Stimulated activated naive B cell treated with anti-CD40 and anti-IgM and Interleukin-4, amounts not matched to agents 10 μg/mL and 1 μg/mL and 100 μg/mL, for 72 hours (primary cell): ENCODE results near the gene CDH13.

Experiments used
- ATAC-seq, 2 donors: fragments of 150-1000 bp; cut with Tn5 transposase; replicated peaks; 2 replicates each; pipeline ENCODE4 v1.10.0; 2021; ENCODE audit warnings: moderate library complexity in 1 of 2
- DNase-seq: peaks from one replicate; pipeline ENCODE4 v3.0.0; 2021
- H3K27ac Mint-ChIP-seq: one replicate; pipeline ENCODE4 v1.8.0; 2022; ENCODE audit warnings: mild to moderate bottlenecking, mixed read lengths
- H3K27me3 Mint-ChIP-seq, 2 donors: one replicate each; pipeline ENCODE4 v1.8.0; 2022; ENCODE audit warnings: mixed read lengths in 2 of 2
- H3K36me3 Mint-ChIP-seq, 2 donors: one replicate each; pipeline ENCODE4 v1.8.0; 2022; ENCODE audit warnings: mixed read lengths in 2 of 2, mild to moderate bottlenecking in 1 of 2
- H3K4me1 Mint-ChIP-seq, 2 donors: one replicate each; pipeline ENCODE4 v1.8.0; 2022; ENCODE audit warnings: mixed read lengths in 2 of 2, mild to moderate bottlenecking in 1 of 2
- H3K4me3 Mint-ChIP-seq, 2 donors: one replicate each; pipeline ENCODE4 v1.8.0; 2022; ENCODE audit warnings: mild to moderate bottlenecking in 2 of 2, mixed read lengths in 2 of 2, moderate library complexity in 1 of 2
- H3K9me3 Mint-ChIP-seq, 2 donors: one replicate each; pipeline ENCODE4 v1.8.0; 2022; ENCODE audit warnings: mixed read lengths in 2 of 2, mild to moderate bottlenecking in 1 of 2

CDH13 gene

GRCh38 chr16:83158320-83158957 is 531.7 kb downstream of the CDH13 start:
- DNase-seq, result no peak
- no peak for ATAC-seq
- H3K36me3 Mint-ChIP-seq, result no peaks in the 10 kb centered on the region
- no peak overlapping the region for H3K4me3 Mint-ChIP-seq
- H3K9me3 Mint-ChIP-seq, result peaks cover 0 to 3% of the 10 kb centered on the region in 2 donors
- peak overlapping the region; percentile 31 for H3K27ac Mint-ChIP-seq
- H3K4me1 Mint-ChIP-seq, result no peaks in the 10 kb centered on the region
- no peaks in the 10 kb centered on the region for H3K27me3 Mint-ChIP-seq

DNA sequence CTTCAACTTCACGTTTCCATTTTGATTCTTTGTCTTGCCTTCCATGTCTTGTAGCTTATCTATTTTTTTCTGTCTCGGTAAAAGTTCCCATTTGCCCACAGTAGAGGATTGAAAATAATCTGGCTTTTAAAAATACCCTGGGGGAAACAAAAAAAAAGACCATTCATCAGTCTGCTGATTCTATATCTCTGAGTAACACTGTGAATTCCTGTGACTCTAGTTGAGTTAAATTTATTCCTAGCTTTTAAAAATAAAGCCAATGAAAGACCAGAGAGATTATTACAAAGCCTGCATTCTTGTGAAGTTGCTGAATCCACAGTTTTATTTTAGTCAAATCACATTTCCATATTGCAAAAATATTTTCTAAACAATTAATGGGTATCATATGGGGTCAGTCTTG is 532.3 kb downstream of the CDH13 start:
- Mint-ChIP-seq H3K4me1 (no peaks in the 10 kb centered on the region), H3K27me3 (no peaks in the 10 kb centered on the region), H3K27ac (no peak overlapping the region), H3K4me3 (no peak overlapping the region), H3K36me3 (no peaks in the 10 kb centered on the region), H3K9me3 (peaks cover 0 to 3% of the 10 kb centered on the region in 2 donors)
- no peak for ATAC-seq
- DNase-seq, result no peak

DNA sequence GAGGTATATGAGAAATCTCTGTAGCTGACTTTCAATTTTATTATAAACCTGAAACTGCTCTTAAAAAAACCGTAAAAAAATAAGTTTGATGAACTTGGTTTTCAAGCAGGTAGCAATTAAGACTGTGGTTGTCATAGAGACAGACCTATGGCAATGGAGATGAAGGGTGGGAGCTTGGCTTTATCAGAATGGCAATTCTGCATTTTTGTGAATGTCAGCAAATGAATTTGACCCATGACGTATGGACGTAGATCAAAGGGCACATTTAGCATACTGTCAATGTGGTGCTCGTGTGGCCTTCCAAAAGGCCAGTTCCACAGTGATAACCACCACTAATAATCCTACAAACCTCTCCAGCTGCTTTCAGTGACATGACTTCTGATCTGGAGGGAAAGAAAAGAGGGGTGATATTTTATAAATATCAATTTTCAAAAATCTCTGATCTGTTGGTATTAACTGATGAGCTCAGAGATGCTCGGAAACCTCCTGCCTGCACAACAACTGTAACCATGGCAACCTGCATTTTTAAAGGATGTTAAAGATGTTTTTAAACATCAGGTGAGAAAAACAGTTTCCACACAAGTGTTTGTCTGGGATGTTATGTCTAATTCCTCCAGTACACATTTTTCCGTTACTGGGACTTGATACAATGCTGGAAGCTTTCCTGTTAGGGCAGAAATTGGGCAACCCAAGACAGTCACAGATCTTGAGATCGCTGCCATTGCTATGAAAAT is 533.7 kb downstream of the CDH13 start:
- H3K4me1 Mint-ChIP-seq, result no peaks in the 10 kb centered on the region
- no peak overlapping the region for H3K27ac Mint-ChIP-seq
- no peak overlapping the region for H3K4me3 Mint-ChIP-seq
- H3K27me3 Mint-ChIP-seq, result no peaks in the 10 kb centered on the region
- DNase-seq (no peak), ATAC-seq (no peak)
- H3K9me3 Mint-ChIP-seq, result peaks cover 0 to 3% of the 10 kb centered on the region in 2 donors
- no peaks in the 10 kb centered on the region for H3K36me3 Mint-ChIP-seq

DNA sequence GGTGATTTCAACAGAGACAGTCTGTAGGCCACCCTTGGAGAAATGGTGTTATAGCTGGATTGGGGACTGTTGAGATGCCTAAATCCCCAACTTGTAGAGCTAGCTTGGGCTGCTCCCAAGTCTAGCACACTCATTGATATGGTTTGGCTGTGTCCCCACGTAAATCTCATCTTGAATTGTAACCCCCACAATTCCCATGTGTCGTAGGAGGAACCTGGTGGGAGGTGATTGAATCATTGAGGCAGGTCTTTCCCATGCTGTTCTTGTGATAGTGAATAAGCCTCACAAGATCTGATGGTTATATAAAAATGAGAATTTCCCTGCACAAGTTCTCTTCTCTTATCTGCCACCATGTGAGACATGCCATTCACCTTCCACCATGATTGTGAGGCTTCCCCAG is 536.0 kb downstream of the CDH13 start:
- peaks cover 0 to 3% of the 10 kb centered on the region in 2 donors for H3K9me3 Mint-ChIP-seq
- H3K4me1 Mint-ChIP-seq, result no peaks in the 10 kb centered on the region
- H3K27ac Mint-ChIP-seq, result no peak overlapping the region
- ATAC-seq (no peak), DNase-seq (no peak)
- H3K36me3 Mint-ChIP-seq, result no peaks in the 10 kb centered on the region
- no peak overlapping the region for H3K4me3 Mint-ChIP-seq
- no peaks in the 10 kb centered on the region for H3K27me3 Mint-ChIP-seq

GRCh38 chr16:83164816-83165215 is 538.0 kb downstream of the CDH13 start:
- no peak for ATAC-seq
- peaks cover 0 to 3% of the 10 kb centered on the region in 2 donors for H3K9me3 Mint-ChIP-seq
- H3K27me3 Mint-ChIP-seq, result no peaks in the 10 kb centered on the region
- no peaks in the 10 kb centered on the region for H3K36me3 Mint-ChIP-seq
- no peak for DNase-seq
- no peak overlapping the region for H3K4me3 Mint-ChIP-seq
- no peaks in the 10 kb centered on the region for H3K4me1 Mint-ChIP-seq
- H3K27ac Mint-ChIP-seq, result no peak overlapping the region

DNA sequence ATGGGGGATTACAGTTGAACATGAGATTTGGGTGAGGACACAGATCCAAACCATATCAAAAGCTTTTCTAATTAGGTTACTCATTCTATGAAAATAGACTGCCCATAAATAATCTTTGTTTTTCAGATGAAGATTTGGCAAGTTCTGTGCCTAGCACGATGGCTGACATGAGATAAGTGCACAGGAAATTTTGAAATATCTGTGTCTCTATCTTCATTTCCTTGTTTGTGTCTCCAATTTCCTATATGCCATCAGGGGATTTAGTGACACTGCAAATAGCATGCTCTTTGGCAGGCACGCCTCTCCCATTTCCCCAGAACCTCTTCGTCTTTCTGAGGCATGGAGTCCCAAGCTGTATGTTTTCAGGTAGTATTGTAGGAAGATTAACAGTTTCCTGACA is 544.6 kb downstream of the CDH13 start:
- Mint-ChIP-seq H3K36me3 (no peaks in the 10 kb centered on the region), H3K4me3 (no peak overlapping the region), H3K9me3 (peaks cover 0 to 5% of the 10 kb centered on the region in 2 donors), H3K27ac (no peak overlapping the region), H3K4me1 (no peaks in the 10 kb centered on the region), H3K27me3 (peaks cover 5 to 6% of the 10 kb centered on the region in 2 donors)
- ATAC-seq (no peak), DNase-seq (no peak)

DNA sequence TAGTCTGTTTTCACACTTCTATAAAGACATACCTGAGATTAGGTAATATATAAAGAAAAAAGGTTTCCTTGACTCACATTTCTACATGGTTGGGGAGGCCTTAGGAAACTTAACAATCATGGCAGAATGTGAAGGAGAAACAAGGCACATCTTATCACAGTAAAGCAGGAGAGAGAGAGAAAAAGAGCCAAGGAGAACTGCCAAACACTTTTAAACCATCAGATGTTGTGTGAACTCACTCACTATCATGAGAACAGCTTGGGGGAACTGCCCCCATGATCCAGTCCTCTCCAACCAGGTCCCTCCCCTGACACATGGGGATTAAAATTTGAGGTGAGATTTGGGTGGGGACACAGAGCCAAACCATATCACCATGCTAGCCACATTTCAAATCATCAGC is 547.9 kb downstream of the CDH13 start:
- Mint-ChIP-seq H3K9me3 (peaks cover 0 to 5% of the 10 kb centered on the region in 2 donors), H3K27ac (no peak overlapping the region), H3K4me1 (no peaks in the 10 kb centered on the region), H3K27me3 (peaks cover 5 to 6% of the 10 kb centered on the region in 2 donors), H3K4me3 (no peak overlapping the region), H3K36me3 (no peaks in the 10 kb centered on the region)
- DNase-seq, result no peak
- ATAC-seq, result no peak

- Mint-ChIP-seq H3K4me1 (no peaks in the 10 kb centered on the region), H3K4me3 (no peak overlapping the region), H3K27ac (no peak overlapping the region), H3K27me3 (peaks cover 5 to 6% of the 10 kb centered on the region in 2 donors), H3K36me3 (no peaks in the 10 kb centered on the region), H3K9me3 (peaks cover 0 to 4% of the 10 kb centered on the region in 2 donors)
- DNase-seq (no peak), ATAC-seq (no peak)
Observed at GRCh38 chr16:83176802-83177201, 550.0 kb downstream of the CDH13 start.

GRCh38 chr16:83185902-83186301 is 559.1 kb downstream of the CDH13 start:
- DNase-seq (no peak), ATAC-seq (no peak)
- Mint-ChIP-seq H3K27ac (no peak overlapping the region), H3K4me1 (no peaks in the 10 kb centered on the region), H3K27me3 (peaks cover 4 to 6% of the 10 kb centered on the region in 2 donors), H3K9me3 (peaks cover 0 to 4% of the 10 kb centered on the region in 2 donors), H3K4me3 (no peak overlapping the region), H3K36me3 (no peaks in the 10 kb centered on the region)

DNA sequence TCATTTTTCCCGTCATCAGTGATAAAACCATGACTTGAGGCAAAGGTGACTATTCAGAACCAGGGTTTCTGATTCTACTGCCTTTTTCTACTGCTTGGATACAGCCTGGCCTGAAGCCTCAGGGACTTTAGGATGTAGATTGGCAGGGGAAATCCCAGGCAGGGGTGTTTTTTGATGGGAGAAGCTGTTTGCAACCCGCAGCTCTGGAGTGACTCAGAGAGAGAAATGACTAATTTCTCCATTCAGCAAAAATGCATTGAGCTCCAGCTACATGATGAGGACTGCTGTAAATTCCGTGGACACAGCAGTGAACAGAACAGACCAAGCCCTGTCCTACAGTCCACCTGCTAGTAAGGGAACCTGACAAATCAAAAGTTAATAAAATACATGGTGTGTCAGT is 560.6 kb downstream of the CDH13 start:
- peak; percentile 1 for DNase-seq

GRCh38 chr16:83196796-83197195 is 570.0 kb downstream of the CDH13 start:
- no peak overlapping the region for H3K4me3 Mint-ChIP-seq
- no peaks in the 10 kb centered on the region for H3K4me1 Mint-ChIP-seq
- DNase-seq, result no peak
- H3K27me3 Mint-ChIP-seq, result peaks cover 12 to 16% of the 10 kb centered on the region in 2 donors
- no peaks in the 10 kb centered on the region for H3K36me3 Mint-ChIP-seq
- H3K9me3 Mint-ChIP-seq, result peaks cover 3 to 4% of the 10 kb centered on the region in 2 donors
- ATAC-seq, result no peak
- no peak overlapping the region for H3K27ac Mint-ChIP-seq

More for the DNA sequence above, 560.6 kb downstream of the CDH13 start:
- peak in 1 of 2 donors; percentile 62 for ATAC-seq
- Mint-ChIP-seq H3K4me3 (no peak overlapping the region), H3K27ac (no peak overlapping the region), H3K36me3 (no peaks in the 10 kb centered on the region), H3K4me1 (no peaks in the 10 kb centered on the region), H3K9me3 (peaks cover 0 to 4% of the 10 kb centered on the region in 2 donors), H3K27me3 (peaks cover 4 to 14% of the 10 kb centered on the region in 2 donors)

- Mint-ChIP-seq H3K4me1 (no peaks in the 10 kb centered on the region), H3K27ac (no peak overlapping the region), H3K4me3 (no peak overlapping the region), H3K36me3 (no peaks in the 10 kb centered on the region), H3K27me3 (peaks cover 10 to 11% of the 10 kb centered on the region in 2 donors), H3K9me3 (peaks cover 4 to 6% of the 10 kb centered on the region in 2 donors)
- ATAC-seq (no peak), DNase-seq (no peak)
Observed at GRCh38 chr16:83197450-83197849, 570.7 kb downstream of the CDH13 start.

GRCh38 chr16:83198977-83199376 is 572.2 kb downstream of the CDH13 start:
- ATAC-seq (no peak), DNase-seq (no peak)
- H3K27me3 Mint-ChIP-seq, result peaks cover 4 to 5% of the 10 kb centered on the region in 2 donors
- H3K4me1 Mint-ChIP-seq, result no peaks in the 10 kb centered on the region
- no peak overlapping the region for H3K27ac Mint-ChIP-seq
- no peak overlapping the region for H3K4me3 Mint-ChIP-seq
- no peaks in the 10 kb centered on the region for H3K36me3 Mint-ChIP-seq
- peaks cover 4 to 6% of the 10 kb centered on the region in 2 donors for H3K9me3 Mint-ChIP-seq

DNA sequence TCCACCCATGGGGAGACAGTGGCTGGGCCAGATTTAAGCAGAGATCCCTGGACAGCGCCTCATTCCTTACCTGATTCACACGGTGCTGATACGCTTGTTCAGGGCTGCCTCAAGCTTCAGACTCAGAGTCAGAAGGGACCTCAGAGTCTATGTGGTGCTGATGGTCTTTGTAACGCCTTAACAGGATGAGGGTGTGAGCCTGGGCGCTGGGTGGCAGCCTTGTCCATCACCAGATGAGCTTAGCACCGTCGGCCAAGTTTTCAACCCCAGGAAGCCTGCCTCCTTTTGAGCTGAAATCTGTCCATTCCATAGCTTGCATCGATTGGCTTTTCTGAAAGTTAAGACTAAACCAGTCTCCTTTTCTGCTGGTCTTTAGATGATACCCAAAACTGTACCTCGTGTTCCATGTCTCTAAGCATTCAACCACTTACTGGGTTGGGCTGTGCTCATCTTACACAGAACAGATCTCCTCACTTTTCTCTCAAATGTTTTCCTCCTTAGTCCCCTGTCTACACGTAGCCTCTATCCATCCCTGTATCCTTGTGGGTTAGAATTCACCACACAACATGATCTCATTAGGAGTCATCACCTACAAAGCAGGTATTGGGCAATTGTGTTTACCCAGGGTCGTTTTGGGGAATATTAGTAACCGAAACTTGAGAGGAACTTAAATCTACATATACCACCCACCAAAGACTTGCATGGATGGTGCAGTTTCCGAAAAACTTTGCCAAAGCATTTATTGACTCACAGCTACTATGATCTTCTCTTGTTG is 573.4 kb downstream of the CDH13 start:
- Mint-ChIP-seq H3K9me3 (peaks cover 4 to 6% of the 10 kb centered on the region in 2 donors), H3K4me3 (no peak overlapping the region), H3K27me3 (peaks cover 4 to 5% of the 10 kb centered on the region in 2 donors), H3K36me3 (no peaks in the 10 kb centered on the region), H3K27ac (no peak overlapping the region), H3K4me1 (no peaks in the 10 kb centered on the region)
- DNase-seq, result no peak
- ATAC-seq, result no peak
